Liver (tissue), 3 donors: ENCODE results near the gene GCH1.

Experiments
- CTCF ChIP-seq: fragments of 150-350 bp; IDR thresholded peaks from 2 replicates; pipeline ENCODE4 v1.5.1; 2017; ENCODE audit warnings: improper control_type of control experiment, low read depth, low read length; ENCODE audit not compliant: missing input control
- RAD21 ChIP-seq, 2 donors: IDR thresholded peaks; 2 replicates each; pipeline ENCODE4 v1.6.1; 2016; ENCODE audit warnings: antibody characterized with exemption in 2 of 2, mild to moderate bottlenecking in 2 of 2
- donor health status: healthy.
- donor health status: healthy.

GRCh38 chr14:54840336-54840735 is 62.3 kb downstream of the GCH1 start:
- TF ChIP-seq CTCF (no peak), RAD21 (IDR thresholded peaks at IDR 0.05) (no peak)
